C4-2B (cell line): ENCODE data around the gene TIGAR.
A peak's percentile ranks its signal among the peaks of the same experiment; 100 is the strongest.

ENCODE experiments used
- H3K27ac ChIP-seq: fragments of 450-650 bp; 2 replicates; pipeline ENCODE4 v1.5.1; 2017
- ZFX ChIP-seq: fragments of 450-650 bp; IDR thresholded peaks from 2 replicates; pipeline ENCODE4 v1.6.1; 2017
- TF ChIP-seq, protein P1 (sequence below): fragments of 450-650 bp; conservative IDR thresholded peaks from 2 replicates; pipeline ENCODE4 v1.5.1; 2017; ENCODE audit warnings: mild to moderate bottlenecking

Gene TIGAR

DNA sequence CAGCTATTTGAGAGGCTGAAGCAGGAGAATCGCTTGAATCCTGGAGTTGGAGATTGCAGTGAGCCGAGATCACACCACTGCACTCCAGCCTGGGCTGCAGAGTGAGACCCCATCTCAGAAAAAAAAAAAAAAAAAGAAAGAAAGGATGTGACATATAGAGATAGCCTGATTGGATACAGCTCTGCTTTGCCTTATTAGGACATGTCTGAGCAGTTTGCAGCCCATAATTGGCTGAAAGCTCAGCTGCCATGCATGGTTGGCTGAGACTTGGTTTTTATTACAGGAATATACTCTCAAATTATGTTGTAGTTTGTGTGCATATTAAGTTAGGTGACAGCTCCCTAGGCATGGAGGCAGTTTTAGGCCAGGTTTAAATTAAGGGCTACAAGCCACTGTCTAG, 6.3 kb downstream of the TIGAR start:
- TF ChIP-seq, protein P1, sequence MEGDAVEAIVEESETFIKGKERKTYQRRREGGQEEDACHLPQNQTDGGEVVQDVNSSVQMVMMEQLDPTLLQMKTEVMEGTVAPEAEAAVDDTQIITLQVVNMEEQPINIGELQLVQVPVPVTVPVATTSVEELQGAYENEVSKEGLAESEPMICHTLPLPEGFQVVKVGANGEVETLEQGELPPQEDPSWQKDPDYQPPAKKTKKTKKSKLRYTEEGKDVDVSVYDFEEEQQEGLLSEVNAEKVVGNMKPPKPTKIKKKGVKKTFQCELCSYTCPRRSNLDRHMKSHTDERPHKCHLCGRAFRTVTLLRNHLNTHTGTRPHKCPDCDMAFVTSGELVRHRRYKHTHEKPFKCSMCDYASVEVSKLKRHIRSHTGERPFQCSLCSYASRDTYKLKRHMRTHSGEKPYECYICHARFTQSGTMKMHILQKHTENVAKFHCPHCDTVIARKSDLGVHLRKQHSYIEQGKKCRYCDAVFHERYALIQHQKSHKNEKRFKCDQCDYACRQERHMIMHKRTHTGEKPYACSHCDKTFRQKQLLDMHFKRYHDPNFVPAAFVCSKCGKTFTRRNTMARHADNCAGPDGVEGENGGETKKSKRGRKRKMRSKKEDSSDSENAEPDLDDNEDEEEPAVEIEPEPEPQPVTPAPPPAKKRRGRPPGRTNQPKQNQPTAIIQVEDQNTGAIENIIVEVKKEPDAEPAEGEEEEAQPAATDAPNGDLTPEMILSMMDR: no peak
- TF ChIP-seq ZFX: no peak
- no peak overlapping the region for H3K27ac ChIP-seq

DNA sequence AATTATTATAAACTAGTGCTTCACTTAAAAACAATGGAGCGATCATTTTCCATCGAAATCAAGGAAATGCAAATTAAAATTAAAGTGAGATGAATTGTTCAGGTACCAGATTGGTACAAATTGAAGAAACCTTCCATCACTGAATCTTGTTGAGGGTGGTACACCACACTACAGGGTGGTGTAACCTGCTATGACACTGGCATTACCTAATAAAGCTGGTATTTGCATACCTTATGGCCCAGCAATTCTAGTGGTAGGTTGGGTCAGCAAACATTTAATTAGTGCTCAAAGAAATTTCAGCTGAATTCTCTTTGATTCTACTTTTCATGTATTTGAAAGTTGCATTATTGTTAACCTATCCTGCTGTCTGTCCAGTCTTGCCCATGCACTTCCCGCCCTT, 9.2 kb downstream of the TIGAR start:
- TF ChIP-seq, protein P1: no peak
- TF ChIP-seq ZFX: no peak
- H3K27ac ChIP-seq: no peak overlapping the region

DNA sequence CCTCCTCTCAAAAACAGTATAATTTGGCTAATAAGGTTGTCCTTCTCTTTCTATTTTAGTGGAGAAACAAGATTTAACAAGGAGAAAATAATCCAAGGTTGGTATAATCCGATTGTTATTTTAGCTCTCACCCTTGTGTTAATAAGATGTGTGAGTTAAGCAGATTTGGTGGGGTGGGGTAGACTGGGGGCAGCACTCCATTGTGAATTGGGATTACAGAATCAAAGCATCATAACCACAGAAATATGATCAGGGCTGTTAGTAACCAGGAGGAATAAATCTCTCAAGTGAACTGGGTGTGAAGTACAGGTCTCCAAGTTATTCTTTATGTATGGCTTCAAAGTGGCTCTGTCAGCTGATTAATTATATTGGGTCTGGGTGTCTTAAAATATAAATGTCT, 10.2 kb downstream of the TIGAR start:
- TF ChIP-seq, protein P1: no peak
- TF ChIP-seq ZFX: no peak
- no peak overlapping the region for H3K27ac ChIP-seq

DNA sequence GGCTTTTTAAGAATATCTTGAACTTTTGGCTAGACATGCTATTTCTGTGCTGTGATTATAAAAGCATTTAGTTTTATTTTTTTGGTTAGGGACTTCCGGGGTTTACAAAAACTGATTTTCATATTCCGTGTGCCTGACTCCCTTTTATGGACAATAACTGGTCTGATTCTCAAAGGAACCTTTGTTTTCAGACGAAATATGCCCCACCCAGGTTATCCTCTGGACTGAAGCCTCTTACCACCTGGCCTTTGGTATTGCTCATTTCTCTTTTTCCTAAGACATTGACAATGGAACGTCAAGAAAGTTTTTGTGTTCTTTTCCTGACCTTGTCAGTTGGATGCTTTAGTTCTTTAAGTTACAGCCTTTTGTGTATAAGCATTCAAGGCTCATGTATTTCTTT, 10.8 kb downstream of the TIGAR start:
- TF ChIP-seq ZFX: no peak
- TF ChIP-seq, protein P1: no peak

DNA sequence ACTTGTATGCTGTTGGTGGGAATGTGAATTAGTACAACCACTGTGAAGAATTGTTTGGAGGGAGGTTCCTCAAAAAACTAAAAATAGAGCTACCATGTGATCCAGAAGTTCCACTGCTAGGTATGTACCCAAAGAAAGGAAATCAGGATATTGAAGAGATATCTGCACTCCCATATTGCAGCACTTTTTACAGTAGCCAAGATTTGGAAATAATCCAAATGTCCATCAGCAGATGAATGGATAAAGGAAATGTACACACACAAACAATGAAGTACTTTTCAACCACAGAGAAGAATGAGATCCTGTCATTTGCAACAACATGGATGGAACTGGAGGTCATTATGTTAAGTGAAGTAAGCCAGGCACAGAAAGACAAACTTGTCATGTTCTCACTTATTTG, 25.9 kb downstream of the TIGAR start:
- TF ChIP-seq, protein P1: no peak
- TF ChIP-seq ZFX: no peak
- H3K27ac ChIP-seq: no peak overlapping the region

More for the DNA sequence above, 10.8 kb downstream of the TIGAR start:
- no peak overlapping the region for H3K27ac ChIP-seq

DNA sequence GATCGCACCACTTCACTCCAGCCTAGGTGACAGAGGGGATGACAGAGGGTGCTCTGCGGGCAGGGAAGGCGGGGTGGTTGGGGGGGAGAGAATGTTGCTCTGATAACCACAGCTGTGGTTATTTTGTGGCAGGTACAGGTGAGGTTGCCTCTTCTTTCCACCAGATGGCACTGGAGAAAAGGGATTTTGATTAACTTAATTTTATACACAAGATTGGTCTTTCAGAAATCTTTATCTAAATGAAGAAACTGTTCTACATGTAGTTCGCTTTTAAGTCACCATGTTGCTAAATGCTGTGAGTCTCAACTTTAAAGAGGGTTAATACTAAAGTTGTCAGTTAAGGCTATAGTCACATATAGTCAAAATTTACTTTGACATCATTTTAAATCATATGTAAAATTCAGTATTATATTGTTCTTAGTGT, 32.8 kb downstream of the TIGAR start:
- no peak overlapping the region for H3K27ac ChIP-seq
- TF ChIP-seq, protein P1: peak; percentile 83
- no peak for TF ChIP-seq ZFX

DNA sequence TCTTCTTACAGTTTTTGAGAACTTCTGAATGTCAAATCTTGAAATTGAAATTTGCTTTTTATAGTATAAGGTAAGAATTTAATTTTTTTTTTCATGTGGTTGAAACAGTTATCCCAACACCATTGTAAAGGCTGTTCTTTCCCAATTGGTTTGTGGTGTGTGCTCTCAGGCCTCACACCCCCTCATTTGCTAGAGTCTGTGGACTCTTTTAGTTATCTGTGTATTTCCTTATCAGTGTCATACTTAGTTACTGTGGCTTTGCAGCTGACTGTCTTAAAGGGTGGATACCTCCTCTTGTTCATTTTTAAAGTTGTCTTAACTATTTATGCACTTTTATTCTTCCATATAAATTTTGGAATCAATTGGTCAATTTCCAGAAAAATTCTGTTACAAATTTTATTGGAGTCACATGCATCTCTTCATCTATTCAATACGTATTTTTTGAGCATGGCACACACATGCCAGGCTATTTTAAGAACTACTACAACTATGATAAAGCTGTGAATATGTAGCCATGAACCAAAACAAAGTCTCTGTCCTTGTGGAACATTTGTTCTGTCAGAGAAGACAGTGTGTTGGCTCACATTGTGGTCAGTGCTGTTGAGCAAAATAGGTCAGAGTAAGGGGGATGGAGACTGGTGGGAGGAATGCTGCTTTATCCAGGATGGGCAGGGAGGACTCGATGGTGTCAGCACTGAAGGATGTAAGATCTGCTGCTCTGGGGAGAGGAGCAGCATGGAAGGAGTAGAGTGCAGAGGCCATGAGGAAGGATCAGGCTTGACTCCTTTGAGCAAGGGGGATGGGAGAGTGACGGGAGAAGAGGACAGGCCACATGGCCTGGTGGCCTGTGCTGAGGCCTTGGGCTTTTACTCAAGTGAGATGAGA, 34.4 kb downstream of the TIGAR start:
- TF ChIP-seq ZFX: no peak
- TF ChIP-seq, protein P1: no peak
- no peak overlapping the region for H3K27ac ChIP-seq
